Cardiac septum (tissue), 1 donor: ENCODE measurements around the gene RABGAP1L. TPM values are rescaled to one million over a fixed set of nuclear protein-coding genes. Genes with fewer than 3 reads are reported as not detected.
"Not testable (repeated sequence)": the region's sequence is repeated elsewhere in the genome, so short reads cannot be mapped to it uniquely, and the experiment has no call there.

ENCODE experiments used
- DNase-seq: peaks from one replicate; pipeline ENCODE4 v3.0.0-alpha.2; 2020; ENCODE audit warnings: low spot score
- intact Hi-C: fragments of 100-400 bp; cut with DNase I; formaldehyde crosslinking; loops from one replicate; pipeline ENCODE4 v1.14.0; 2022
- total RNA-seq: library from RNA; stranded (reverse); fragmentation: NEBNext Ultra II Directional; extraction: Animal tissue kit (Norgen Biotek cat#: 25700); gene quantifications from one replicate; pipeline ENCODE4 v1.2.1, GENCODE V29; 2021
- donor health status: DM: no; HTN: no; CAD: no.

Gene RABGAP1L
- total RNA-seq, 1 donor from 2014 or later = 109 TPM

DNA sequence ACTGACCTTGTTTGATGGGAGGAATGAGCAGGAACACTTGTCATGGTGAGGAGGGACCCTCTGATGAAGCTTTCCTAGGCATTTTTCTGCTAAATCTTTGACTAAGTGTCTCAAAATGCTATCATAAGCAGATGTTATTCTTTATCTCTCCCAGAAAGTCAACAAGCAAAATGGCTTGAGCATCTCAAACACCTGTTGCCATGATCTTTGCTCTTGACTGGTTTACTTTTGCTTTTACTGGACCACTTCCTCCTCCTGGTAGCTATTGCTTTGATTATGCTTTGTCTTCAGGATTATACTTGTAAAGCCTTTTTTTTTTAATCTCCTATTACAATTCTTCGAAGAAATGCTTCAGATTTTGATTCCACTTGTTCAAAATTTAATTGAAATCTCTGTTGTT is 445.9 kb downstream of the RABGAP1L start:
- intact Hi-C loops = no loop called here
- DNase-seq = no peak

DNA sequence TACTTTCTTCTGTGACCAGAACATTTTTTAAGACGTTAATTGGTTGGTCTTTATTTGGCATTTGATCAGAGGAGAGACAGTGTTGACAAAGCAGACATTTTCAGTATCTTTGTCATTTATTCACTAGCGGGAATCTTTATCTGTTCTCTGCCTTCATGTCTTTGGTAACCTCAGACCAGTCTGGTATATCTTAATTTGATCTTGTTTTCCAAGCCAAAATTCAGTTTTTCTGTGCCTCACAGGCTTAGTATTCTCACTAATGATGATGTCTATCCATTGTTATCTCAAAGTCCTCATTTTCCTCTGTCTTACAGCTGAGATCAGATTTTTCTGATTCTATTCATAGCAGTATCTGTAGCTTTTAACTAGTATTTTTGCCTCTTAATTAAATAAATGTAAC is 447.2 kb downstream of the RABGAP1L start:
- no peak for DNase-seq
- intact Hi-C loops = no loop called here

DNA sequence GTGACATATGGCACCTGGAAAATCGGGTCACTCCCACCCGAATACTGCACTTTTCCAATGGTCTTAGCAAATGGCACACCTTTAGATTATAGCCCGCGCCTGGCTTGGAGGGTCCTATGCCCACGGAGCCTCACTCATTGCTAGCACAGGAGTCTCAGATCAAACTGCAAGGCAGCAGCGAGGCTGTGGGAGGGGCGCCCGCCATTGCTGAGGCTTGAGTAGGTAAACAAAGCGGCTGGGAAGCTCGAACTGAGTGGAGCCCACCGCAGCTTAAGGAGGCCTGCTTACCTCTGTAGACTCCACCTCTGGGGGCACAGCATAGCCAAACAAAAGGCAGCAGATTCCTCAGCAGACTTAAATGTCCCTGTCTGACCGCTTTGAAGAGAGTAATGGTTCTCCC is 458.6 kb downstream of the RABGAP1L start:
- intact Hi-C loops, DNase-seq: not testable (repeated sequence)

DNA sequence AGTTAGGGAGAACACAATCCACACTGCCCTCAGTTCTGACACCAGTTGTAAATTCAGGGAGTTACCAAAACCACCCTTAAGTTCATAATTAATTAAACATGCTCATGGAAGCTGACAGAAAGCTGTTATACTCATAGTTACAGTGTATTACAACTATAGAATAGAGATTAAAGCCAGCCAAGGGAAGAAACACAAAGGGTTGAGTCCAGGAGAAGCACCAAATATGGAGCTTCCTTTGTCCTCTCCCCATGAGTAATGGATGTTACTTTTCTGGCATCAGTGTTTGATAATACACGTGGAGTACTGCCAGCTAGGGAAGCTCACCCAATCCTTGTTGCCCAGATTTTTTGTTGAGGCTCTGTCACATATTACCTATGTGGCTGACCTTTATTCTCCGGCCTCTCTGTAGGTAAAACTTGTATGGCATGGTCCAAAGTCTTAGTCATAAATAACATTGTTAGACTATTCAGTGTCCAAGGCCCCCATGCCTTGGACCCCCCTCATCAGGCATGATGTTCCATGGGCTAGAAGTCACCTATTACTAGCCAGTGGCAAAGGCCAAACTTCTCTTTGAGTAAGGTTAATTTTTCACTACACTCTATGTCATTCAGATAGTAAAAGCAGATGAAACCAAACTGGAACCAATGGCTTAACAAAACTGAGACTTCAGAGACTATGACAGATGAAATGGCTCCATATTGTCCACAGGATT is 464.2 kb downstream of the RABGAP1L start:
- intact Hi-C loops = no loop called here
- DNase-seq = no peak

DNA sequence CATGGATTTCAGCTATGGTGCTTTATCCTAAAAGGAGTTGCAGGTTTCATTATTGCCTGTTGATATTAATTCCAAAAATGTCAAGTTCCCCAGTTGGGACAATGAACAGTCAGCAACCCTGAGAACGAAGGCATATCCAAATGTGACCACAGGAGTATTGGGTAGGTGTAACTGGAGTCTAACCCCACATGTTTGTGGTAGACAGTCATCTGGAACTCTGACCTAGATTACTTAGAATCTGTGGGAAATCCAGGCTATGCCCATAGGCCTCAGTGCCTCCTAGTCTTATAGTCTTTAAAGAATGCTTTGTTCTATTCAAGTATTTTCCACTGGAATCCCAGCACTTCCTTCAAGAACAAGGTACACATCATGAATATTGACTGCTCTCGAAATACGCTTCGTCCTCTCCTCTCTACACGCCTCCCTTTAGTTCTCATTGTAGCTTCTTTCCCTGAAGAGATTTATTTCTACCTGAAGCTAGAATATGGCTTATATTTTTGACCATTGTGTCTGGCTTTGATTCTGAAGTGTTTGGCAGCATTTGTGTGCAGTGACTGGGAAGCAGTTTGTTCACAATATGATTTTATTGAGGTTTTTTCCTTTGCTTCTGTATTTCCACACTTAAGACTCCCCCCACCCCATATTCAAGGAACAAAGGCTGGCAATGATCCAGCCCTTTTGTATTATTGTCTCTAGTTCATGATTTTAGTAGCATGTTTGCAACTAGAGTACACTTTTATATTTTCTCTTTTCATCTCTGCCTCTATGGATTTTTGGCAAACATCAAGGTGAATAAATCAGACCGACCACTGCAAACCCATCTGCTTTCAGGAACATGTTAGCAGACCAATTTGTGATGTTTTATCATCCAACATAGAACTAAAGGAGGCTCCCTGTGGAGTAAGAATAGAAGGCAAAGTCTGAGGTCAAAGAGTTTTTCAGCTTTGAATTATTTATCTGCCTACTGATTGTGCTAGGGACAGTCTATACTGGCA is 467.0 kb downstream of the RABGAP1L start:
- intact Hi-C loops = no loop called here
- no peak for DNase-seq

DNA sequence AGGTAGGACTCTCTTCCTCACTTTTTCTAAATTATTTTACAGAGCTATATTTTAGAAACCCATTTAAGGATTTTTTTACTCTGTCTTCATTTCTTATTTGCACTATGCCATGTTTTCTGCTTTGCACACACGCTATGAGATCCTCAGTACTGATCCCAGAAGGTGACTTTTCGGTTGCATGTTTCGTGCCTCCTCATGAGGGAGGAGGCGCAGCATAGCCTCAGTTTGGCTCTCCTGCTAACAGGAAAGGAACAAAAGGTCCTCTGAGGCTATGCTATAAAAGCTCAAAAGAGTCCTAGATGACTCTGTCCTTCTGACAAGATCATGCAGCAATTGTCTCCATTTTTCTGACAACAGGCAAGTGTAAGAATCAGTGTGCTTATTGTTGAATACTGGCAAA is 478.2 kb downstream of the RABGAP1L start:
- no peak for DNase-seq
- intact Hi-C loops = no loop called here

DNA sequence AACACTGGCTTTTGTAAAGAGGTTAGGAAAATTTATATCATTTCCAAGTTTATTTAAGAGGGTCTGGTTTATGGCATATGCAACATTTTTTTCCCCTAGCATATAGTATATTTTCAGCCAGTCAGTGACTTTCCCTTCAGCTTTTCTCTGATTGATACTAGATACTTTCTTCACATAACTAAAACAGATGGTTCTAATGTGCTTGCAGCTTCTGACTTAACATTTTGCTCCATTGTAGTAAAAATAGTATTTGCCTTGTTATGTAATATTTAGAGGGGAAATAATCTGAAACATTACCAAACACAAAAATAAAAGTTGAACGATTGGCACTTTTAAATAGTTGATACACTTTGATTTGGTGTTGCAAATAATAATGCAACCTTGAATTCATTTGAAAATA is 480.1 kb downstream of the RABGAP1L start:
- DNase-seq = no peak
- intact Hi-C loops = no loop called here

DNA sequence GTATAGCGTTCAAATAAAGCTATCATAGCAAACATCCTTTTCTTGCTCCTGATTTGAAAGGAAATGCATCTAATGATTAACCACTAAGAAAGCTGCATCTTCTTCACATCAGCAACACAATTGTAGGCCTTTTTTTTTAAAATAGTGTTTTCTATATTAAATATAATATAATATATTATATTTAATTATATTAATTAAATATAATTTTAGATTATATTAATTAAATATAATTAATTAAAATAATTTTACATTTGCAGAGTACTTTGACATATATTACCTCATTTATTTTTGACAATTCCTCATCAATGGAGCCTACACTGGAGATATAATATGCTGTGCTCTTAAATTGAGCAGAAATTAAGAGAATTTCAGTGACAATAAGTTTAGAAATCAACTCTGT is 481.5 kb downstream of the RABGAP1L start:
- intact Hi-C loops = no loop called here
- DNase-seq = no peak

DNA sequence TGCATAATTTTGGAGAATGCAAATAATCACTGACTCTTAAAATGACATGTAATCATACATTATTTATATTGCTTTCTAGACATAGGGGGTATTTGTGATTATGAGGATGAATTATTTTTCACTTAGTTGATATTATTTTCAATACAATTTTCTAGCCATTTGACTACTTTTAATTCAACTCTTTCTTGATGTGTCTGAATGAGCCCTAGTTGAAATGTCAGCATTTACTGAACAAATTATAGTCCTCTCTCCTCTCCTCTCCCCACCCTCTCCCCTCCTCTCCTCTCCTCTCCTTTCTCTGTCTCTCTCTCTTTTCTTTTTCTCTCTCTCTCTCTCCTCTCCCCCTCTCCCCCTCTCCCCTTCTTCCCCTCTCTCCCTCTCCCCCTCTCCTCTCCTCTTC is 483.1 kb downstream of the RABGAP1L start:
- no peak for DNase-seq
- intact Hi-C loops = no loop called here

DNA sequence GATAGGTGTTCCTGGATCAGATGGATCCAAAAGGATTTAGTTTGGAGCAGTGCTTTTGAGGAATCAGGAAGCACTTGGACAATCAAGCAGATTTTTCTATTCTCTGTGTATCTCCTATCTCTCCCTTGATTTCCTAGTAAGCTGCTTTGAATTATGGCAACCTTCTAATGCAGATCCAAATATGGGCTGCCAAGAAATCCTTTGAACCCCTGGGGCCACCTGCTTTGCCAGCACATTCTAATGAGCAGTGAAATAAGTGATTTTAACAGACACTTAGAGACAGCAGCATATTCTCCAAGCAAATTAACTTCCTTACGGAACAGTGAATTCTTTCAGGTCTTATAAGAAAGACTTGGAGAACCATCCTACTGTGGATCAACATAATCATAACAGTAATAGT is 483.9 kb downstream of the RABGAP1L start:
- intact Hi-C loops = no loop called here
- no peak for DNase-seq

DNA sequence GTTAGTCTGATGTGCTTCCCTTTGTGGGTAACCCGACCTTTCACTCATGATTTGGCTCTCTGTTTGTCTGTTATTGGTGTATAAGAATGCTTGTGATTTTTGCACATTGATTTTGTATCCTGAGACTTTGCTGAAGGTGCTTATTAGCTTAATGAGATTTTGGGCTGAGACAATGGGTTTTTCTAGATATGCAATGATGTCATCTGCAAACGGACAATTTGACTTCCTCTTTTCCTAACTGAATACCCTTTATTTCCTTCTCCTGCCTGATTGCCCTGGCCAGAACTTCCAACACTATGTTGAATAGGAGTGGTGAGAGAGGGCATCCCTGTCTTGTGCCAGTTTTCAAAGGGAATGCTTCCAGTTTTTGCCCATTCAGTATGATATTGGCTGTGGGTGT is 490.3 kb downstream of the RABGAP1L start:
- DNase-seq, intact Hi-C loops: not testable (repeated sequence)

DNA sequence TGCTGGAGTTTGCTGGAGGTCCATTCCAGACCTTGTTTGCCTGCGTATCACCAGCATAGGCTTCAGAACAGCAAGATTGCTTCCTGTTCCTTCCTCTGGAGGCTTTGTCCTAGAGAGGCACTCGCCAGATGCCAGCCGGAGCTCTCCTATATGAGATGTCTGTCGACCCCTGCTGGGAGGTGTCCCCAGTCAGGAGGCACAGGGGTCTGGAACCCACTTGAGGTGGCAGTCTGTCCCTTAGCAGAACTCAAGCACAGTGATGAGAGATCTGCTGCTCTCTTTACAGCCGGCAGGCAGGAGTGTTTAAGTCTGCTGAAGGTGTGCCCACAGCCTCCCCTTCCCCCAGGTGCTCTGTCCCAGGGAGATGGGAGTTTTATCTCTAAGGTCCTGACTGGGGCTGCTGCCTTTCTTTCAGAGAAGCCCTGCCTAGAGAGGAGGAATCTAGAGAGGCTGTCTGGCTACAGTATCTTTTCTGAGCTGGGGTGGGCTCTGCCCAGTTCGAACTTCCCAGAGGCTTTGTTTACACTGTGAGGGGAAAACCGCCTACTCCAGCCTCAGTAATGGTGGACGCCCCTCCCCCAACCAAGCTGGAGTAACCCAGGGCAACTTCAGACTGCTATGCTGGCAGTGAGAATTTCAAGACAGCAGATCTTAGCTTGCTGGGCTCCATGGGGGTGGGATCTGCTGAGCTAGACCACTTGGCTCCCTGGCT is 493.4 kb downstream of the RABGAP1L start:
- intact Hi-C loops = no loop called here
- no peak for DNase-seq

DNA sequence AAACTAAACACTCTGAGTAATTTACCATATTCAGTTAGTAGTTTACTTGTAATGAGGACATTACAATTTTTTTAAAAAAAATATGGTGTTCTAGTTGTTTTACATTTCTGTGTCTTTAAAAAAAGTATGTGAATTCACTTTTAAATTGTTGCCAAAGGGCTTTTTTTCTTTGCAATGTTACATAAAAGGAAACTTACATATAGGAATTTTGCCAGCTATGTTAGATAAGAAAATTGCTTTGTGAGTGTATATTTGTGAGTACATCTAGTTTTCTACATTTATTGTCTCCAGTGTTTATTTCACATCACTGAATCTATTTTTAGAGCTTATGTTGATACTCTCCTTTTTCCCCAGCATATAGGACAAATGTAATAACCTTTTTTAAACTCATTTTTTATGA is 495.2 kb downstream of the RABGAP1L start:
- intact Hi-C loops = no loop called here
- DNase-seq = no peak

DNA sequence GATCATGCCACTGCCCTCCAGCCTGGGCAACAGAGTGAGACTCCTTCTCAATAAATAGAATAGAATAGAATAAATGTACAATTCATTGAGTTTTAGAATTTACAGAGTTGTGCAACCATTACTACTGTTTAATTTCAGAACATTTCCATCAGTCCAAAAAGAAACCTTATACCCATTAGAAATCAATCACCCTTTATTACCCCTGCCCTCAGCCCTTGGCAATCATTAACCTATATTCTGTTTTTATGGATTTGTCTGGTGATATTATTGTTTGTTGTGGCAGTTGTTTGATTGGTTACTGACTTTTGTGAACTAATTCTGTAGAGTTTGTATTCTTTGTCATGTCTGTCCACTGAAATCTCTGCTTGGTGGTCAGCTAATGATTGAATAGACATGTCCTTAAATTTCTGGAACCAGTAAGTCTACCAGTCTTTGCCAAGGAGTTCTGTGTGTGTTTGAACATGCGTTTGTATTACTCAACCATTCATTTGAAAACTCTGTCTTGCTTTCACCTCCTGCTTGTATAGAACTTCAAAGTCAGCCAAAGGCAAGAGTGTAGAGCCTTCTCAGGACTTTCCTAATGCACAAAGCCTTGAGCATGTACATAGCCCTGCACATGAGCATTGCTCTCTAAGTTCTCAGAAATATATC is 497.2 kb downstream of the RABGAP1L start:
- intact Hi-C loops = no loop called here
- DNase-seq = no peak

DNA sequence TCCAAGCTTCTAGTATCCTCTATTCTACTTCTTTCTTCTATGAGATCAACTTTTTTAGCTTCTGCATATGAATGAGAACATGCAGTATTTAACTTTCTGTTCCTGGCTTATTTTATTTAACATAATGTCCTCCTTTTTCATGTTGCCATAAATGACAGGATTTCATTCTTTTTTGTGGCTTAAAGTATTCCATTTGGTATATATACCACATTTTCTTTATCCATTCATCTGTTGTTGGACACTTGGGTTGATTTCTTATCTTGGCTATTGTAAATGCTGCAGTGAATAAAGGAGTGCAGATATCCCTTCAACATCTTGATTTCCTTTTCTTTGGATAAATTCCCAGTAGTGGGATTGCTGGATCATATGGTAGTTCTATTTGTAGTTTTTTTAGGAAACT is 498.1 kb downstream of the RABGAP1L start:
- intact Hi-C loops = no loop called here
- DNase-seq = no peak

DNA sequence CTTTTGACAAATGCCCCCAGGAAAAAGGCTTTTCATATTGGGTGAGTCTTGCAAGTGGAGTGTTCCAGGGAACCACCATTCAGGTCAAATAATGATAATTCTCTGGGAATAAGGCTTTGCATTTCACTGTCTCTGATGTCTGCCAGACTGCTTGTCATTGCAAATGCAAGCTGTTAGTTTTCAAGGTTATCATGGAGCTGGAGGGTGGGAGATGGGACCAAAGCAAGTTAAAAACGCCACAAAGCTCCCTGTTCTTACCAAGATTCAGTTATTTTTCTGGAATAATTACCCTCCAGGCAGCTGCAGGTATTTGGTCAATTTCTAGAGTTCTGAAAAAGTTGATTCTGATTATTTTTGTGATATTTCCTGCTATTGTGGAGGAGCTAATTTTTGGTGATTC is 498.6 kb downstream of the RABGAP1L start:
- DNase-seq = no peak
- intact Hi-C loops = no loop called here

DNA sequence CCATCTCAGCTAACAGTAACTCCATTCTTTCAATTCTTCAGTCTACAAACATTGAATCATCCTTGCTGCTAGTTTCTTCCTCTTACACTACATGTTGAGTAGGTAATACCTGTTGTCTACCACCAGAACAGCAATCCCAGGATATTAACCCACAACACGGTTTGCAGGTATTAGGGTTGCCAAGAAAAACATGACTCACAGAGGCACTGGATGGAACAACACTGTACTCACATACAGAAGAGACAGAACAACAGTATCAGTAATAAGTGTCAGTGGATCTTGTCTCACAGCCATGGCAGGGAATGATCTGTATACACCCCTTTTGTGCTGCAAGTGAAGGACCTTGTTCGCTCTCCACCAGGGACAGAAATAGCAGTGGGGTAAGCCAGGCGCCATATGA is 500.5 kb downstream of the RABGAP1L start:
- intact Hi-C loops = no loop called here
- no peak for DNase-seq

DNA sequence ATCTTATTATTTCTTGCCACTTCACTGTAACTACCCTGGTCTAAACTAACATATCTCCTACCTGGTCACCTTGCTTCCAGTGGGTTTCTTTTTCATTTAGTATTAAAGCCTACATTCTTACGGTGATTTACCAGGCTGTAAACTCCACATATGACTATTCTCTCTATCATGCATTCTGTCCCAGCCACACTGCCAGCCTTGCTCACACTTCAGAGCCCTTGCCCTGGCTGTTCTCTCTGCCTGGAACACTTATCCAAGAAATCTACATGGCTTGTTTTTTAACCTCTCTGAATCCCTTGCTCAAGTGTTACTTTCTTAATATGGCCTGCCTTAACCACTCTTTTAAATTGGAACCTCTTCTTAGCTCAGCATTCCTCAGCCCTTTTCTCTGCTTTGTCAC is 501.2 kb downstream of the RABGAP1L start:
- no peak for DNase-seq
- intact Hi-C loops = no loop called here

DNA sequence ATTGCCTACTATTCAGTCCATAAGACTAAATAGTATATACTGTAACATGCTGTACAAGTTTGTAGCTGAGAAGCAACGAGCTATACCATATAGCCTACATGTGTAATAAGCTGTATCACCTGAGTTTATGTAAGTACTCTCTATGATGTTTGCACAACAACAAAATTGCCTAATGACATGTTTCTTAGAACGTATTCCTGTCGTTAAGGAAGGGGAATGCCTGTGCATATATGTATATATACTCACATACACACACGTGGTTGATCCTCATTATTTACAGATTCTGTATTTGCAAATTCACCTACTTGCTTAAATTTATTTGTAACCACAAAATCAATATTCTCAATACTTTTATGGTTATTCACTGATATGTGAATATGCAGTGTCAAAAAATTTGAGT is 504.0 kb downstream of the RABGAP1L start:
- intact Hi-C loops = no loop called here

DNA sequence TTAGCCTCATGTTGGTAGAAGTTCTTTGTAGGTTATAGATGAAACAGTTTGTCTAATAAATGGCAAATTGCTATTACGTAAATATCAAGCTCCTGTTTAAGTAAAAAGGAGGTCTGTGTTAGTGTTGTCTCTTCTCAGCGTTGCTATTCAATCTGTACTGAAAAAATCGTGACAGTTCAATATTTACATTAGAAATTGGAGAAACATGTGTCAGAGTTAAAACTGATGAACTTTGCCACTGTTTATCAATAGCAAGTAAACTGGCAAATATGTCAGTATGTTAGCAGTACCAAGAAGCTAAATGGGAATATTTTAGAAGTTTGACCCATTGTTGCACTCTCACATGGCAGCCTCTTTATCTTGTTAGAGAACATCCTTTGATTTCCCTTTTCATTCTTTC is 506.9 kb downstream of the RABGAP1L start:
- intact Hi-C loops = no loop called here
- no peak for DNase-seq

More for the DNA sequence above, 504.0 kb downstream of the RABGAP1L start:
- no peak for DNase-seq
